H1 (cell line): ENCODE data around the gene TYRO3. TPM values are rescaled to one million over a fixed set of nuclear protein-coding genes. Genes with fewer than 3 reads are reported as not detected.

ENCODE experiments used
- ATF3 ChIP-seq: IDR thresholded peaks from 2 replicates; pipeline ENCODE4 v1.6.1; 2011; ENCODE audit warnings: low read depth, mild to moderate bottlenecking, low read length; ENCODE audit not compliant: insufficient read depth
- CBX5 ChIP-seq: fragments of 300-800, 300-1000 bp; sonication (generic); IDR thresholded peaks from 2 replicates; pipeline ENCODE4 v1.7.1; 2016; ENCODE audit warnings: antibody characterized with exemption, low read length, low read depth
- E2F6 ChIP-seq: IDR thresholded peaks from 2 replicates; pipeline ENCODE4 v1.6.1; 2012; ENCODE audit warnings: inconsistent platforms
- MAFK ChIP-seq: IDR thresholded peaks from 2 replicates; pipeline ENCODE4 v1.6.1; 2012; ENCODE audit warnings: low read depth, mild to moderate bottlenecking, improper control_type of control experiment, low read length
- SIX5 ChIP-seq: IDR thresholded peaks from 2 replicates; pipeline ENCODE4 v1.6.1; 2011; ENCODE audit warnings: mild to moderate bottlenecking, low read depth, low read length
- TCF12 ChIP-seq: IDR thresholded peaks from 2 replicates; pipeline ENCODE4 v1.6.1; 2011; ENCODE audit warnings: low read depth, mild to moderate bottlenecking, low read length
- ZNF274 ChIP-seq: IDR thresholded peaks from 2 replicates; pipeline ENCODE4 v1.7.0; 2012; ENCODE audit warnings: low read length, borderline replicate concordance; ENCODE audit errors: extremely low read depth
- polyA plus RNA-seq, 7 experiments: library from polyadenylated mRNA; depleted of rRNA in 3 of 7; stranded (reverse) in 5 of 7; unstranded in 2 of 7; fragments of >200 nt in 5 of 7; fragments of 200-250 nt in 2 of 7; gene quantifications; 1 replicate in 5 of 7; 2 replicates in 1 of 7; 4 replicates in 1 of 7; pipeline versions ENCODE4 v1.2.1 to v1.2.3, GENCODE V29; 2011 to 2013; ENCODE audit warnings: missing spikeins in 2 of 7, mixed read lengths in 2 of 7
- total RNA-seq: library from RNA; stranded (reverse); fragmentation: NEBNext Ultra II Directional; extraction: Animal tissue kit (Norgen Biotek cat#: 25700); gene quantifications from 2 replicates; pipeline ENCODE4 v1.2.1, GENCODE V29; 2021
- TF ChIP-seq, protein P1 (sequence below): fragments of 300-600 bp; sonication (generic); IDR thresholded peaks from 2 replicates; pipeline ENCODE4 v1.7.1; 2012; ENCODE audit warnings: low read length, moderate library complexity, mild to moderate bottlenecking, inconsistent platforms; ENCODE audit not compliant: insufficient replicate concordance

The TYRO3 gene
- total and polyA plus RNA-seq, 2 of the 8 experiments (the other 6 are each of a cell fraction or from before 2014, with no cell fraction given), result 82.7 to 98.8 TPM

DNA sequence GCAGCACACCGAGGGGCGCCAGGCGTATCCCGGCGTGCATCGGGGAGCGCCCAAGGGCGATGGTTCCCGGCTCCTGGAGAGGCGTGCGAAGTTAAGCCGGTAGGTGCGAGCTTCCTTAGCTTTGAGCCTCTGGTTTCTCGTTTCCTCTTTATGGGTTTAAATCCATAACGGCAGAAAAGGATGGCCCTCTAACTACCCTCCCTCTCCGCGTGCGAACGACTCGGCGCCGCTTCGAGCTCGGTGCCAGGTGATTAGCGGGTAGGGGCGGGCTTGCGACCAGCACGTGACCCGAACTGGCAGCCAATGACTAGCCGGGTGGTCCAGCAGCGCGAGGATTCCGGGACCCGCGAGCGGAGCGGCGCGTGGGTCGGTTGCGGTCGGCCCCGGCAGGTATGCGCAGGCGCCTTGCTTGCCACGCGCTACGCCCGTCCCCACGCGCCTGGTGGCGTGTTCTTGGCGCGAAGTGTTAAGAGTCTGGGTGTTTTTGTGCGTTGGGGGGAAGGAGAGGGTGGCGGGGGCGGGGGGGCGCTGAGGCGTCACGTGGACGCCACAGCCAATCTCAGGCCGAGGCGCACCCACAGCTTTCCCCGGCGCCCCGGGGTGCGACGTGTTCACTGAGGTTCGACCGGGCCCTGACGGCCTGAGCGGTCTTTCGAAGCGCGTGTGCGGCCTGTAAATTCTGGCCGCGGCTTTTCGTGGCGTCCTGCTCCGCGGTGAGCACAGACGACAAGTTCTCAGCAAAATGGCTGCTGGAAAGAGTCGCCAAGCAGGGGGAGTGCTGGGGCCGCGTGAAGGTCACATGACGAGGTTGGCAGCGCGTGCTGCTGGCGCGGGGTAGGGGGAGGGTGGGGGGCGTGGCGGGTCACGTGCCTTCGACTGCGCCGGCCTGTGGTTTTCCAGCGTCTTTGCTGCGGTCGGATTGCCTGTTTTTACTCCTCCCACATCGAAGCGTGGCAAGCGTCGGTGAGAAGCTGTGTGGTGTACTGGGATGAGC, 62.5 kb downstream of the TYRO3 start (continued):
- TF ChIP-seq, protein P1, sequence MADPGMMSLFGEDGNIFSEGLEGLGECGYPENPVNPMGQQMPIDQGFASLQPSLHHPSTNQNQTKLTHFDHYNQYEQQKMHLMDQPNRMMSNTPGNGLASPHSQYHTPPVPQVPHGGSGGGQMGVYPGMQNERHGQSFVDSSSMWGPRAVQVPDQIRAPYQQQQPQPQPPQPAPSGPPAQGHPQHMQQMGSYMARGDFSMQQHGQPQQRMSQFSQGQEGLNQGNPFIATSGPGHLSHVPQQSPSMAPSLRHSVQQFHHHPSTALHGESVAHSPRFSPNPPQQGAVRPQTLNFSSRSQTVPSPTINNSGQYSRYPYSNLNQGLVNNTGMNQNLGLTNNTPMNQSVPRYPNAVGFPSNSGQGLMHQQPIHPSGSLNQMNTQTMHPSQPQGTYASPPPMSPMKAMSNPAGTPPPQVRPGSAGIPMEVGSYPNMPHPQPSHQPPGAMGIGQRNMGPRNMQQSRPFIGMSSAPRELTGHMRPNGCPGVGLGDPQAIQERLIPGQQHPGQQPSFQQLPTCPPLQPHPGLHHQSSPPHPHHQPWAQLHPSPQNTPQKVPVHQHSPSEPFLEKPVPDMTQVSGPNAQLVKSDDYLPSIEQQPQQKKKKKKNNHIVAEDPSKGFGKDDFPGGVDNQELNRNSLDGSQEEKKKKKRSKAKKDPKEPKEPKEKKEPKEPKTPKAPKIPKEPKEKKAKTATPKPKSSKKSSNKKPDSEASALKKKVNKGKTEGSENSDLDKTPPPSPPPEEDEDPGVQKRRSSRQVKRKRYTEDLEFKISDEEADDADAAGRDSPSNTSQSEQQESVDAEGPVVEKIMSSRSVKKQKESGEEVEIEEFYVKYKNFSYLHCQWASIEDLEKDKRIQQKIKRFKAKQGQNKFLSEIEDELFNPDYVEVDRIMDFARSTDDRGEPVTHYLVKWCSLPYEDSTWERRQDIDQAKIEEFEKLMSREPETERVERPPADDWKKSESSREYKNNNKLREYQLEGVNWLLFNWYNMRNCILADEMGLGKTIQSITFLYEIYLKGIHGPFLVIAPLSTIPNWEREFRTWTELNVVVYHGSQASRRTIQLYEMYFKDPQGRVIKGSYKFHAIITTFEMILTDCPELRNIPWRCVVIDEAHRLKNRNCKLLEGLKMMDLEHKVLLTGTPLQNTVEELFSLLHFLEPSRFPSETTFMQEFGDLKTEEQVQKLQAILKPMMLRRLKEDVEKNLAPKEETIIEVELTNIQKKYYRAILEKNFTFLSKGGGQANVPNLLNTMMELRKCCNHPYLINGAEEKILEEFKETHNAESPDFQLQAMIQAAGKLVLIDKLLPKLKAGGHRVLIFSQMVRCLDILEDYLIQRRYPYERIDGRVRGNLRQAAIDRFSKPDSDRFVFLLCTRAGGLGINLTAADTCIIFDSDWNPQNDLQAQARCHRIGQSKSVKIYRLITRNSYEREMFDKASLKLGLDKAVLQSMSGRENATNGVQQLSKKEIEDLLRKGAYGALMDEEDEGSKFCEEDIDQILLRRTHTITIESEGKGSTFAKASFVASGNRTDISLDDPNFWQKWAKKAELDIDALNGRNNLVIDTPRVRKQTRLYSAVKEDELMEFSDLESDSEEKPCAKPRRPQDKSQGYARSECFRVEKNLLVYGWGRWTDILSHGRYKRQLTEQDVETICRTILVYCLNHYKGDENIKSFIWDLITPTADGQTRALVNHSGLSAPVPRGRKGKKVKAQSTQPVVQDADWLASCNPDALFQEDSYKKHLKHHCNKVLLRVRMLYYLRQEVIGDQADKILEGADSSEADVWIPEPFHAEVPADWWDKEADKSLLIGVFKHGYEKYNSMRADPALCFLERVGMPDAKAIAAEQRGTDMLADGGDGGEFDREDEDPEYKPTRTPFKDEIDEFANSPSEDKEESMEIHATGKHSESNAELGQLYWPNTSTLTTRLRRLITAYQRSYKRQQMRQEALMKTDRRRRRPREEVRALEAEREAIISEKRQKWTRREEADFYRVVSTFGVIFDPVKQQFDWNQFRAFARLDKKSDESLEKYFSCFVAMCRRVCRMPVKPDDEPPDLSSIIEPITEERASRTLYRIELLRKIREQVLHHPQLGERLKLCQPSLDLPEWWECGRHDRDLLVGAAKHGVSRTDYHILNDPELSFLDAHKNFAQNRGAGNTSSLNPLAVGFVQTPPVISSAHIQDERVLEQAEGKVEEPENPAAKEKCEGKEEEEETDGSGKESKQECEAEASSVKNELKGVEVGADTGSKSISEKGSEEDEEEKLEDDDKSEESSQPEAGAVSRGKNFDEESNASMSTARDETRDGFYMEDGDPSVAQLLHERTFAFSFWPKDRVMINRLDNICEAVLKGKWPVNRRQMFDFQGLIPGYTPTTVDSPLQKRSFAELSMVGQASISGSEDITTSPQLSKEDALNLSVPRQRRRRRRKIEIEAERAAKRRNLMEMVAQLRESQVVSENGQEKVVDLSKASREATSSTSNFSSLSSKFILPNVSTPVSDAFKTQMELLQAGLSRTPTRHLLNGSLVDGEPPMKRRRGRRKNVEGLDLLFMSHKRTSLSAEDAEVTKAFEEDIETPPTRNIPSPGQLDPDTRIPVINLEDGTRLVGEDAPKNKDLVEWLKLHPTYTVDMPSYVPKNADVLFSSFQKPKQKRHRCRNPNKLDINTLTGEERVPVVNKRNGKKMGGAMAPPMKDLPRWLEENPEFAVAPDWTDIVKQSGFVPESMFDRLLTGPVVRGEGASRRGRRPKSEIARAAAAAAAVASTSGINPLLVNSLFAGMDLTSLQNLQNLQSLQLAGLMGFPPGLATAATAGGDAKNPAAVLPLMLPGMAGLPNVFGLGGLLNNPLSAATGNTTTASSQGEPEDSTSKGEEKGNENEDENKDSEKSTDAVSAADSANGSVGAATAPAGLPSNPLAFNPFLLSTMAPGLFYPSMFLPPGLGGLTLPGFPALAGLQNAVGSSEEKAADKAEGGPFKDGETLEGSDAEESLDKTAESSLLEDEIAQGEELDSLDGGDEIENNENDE, result no peak
- peak; percentile 89 for TF ChIP-seq ATF3
- no peak for TF ChIP-seq ZNF274
- peak; percentile 99 for TF ChIP-seq E2F6
- TF ChIP-seq MAFK, result no peak
- no peak for TF ChIP-seq CBX5
- no peak for TF ChIP-seq SIX5
- TF ChIP-seq TCF12, result 0 out of 2 replicates have a peak, but pooled peaks have one; percentile 34
